Measurements from ENCODE around the gene CCDC88A.
"Not testable (repeated sequence)": the region's sequence is repeated elsewhere in the genome, so short reads cannot be mapped to it uniquely, and the experiment has no call there.

CCDC88A gene

GRCh38 chr2:55419679-55420438 is at the start of gene CCDC88A:
Gene CCDC88A (minus strand): TSS chr2:55419856. CDS start chr2:55419079, 777 bp downstream.
- peak; percentile 97 for DNase-seq

- no peak for DNase-seq
Measured at GRCh38 chr2:55461679-55462078, 42.0 kb upstream of the CCDC88A start.

GRCh38 chr2:55460562-55460961 is 40.9 kb upstream of the CCDC88A start:
- no peak for DNase-seq

- no peak for DNase-seq
Measured at GRCh38 chr2:55459714-55460274, 40.1 kb upstream of the CCDC88A start.

- no peak for DNase-seq
Measured at GRCh38 chr2:55459279-55459678, 39.6 kb upstream of the CCDC88A start.

GRCh38 chr2:55454121-55454520 is 34.5 kb upstream of the CCDC88A start:
- no peak for DNase-seq

GRCh38 chr2:55452879-55453278 is 33.2 kb upstream of the CCDC88A start:
- DNase-seq, result no peak

- no peak for DNase-seq
Measured at GRCh38 chr2:55451699-55452098, 32.0 kb upstream of the CCDC88A start.

- not testable (repeated sequence) for DNase-seq
Measured at GRCh38 chr2:55450014-55450413, 30.4 kb upstream of the CCDC88A start.

GRCh38 chr2:55442045-55442760 is 22.5 kb upstream of the CCDC88A start:
- not testable (repeated sequence) for DNase-seq

- DNase-seq, result no peak
Measured at GRCh38 chr2:55441280-55441892, 21.7 kb upstream of the CCDC88A start.

GRCh38 chr2:55439101-55439397 is 19.4 kb upstream of the CCDC88A start:
- DNase-seq, result no peak

GRCh38 chr2:55438391-55439100 is 18.9 kb upstream of the CCDC88A start:
- no peak for DNase-seq

- no peak for DNase-seq
Measured at GRCh38 chr2:55437515-55438390, 18.1 kb upstream of the CCDC88A start.

GRCh38 chr2:55431982-55432627 is 12.4 kb upstream of the CCDC88A start:
- DNase-seq, result peak; percentile 48

- DNase-seq, result no peak
Measured at GRCh38 chr2:55430211-55430975, 10.7 kb upstream of the CCDC88A start.

GRCh38 chr2:55428258-55428657 is 8.6 kb upstream of the CCDC88A start:
- no peak for DNase-seq

- DNase-seq, result no peak
Measured at GRCh38 chr2:55425431-55425831, 5.8 kb upstream of the CCDC88A start.

GRCh38 chr2:55422876-55423665 is 3.4 kb upstream of the CCDC88A start:
- no peak for DNase-seq

GRCh38 chr2:55421326-55421725 is 1.7 kb upstream of the CCDC88A start:
- no peak for DNase-seq

Measured in NCI-H82 (cell line).